A549 (cell line): ENCODE results near the gene KIF1C. TPM values are rescaled to one million over a fixed set of nuclear protein-coding genes. Genes with fewer than 3 reads are reported as not detected.

Experiments
- ATAC-seq, 2 experiments: fragments of 200-7000 bp in 1 of 2; fragments of >200 bp in 1 of 2; cut with Nextera tagmentation in 1 of 2; cut with Tn5 transposase in 1 of 2; 3 replicates each; pipeline versions ENCODE4 v1.8.0 to v1.9.1; 2018 to 2020; ENCODE audit warnings: mild to moderate bottlenecking in 1 of 2, moderate library complexity in 1 of 2
- CTCF ChIA-PET: fragments of 300-600 bp; sonication (Branson Sonifier 250); formaldehyde crosslinking; extraction: SDS; loops from one replicate; lab custom pipeline; 2021; ENCODE audit warnings: antibody characterized with exemption, inconsistent platforms; lab: Yijun Ruan, JAX
- POLR2A ChIA-PET: fragments of 350-600 bp; formaldehyde crosslinking; extraction: SDS; loops from one replicate; lab custom pipeline; 2021; ENCODE audit warnings: antibody characterized with exemption, inconsistent platforms; lab: Yijun Ruan, JAX
- DNase-seq, 2 experiments: peaks; one replicate each; pipeline versions ENCODE4 v3.0.0 to v3.0.0-alpha.2; 2011 to 2016; ENCODE audit warnings: low read depth in 1 of 2, low spot score in 1 of 2
- FAIRE-seq: peaks from 2 replicates; lab custom pipeline; 2011; peaks lifted over from hg19 to GRCh38; lab: Jason Lieb, UNC
- H3K27ac ChIP-seq, 2 experiments: fragments of >200 bp; sonication (Bioruptor Twin); formaldehyde crosslinking; 3 replicates each; pipeline ENCODE4 v1.5.1; 2016 to 2017
- H3K4me1 ChIP-seq: fragments of >200 bp; sonication (Bioruptor Twin); formaldehyde crosslinking; 3 replicates; pipeline ENCODE4 v1.6.1; 2016
- H3K4me2 ChIP-seq: fragments of >200 bp; sonication (Bioruptor Twin); formaldehyde crosslinking; 3 replicates; pipeline ENCODE4 v1.6.1; 2016
- H3K4me3 ChIP-seq: fragments of >200 bp; sonication (Bioruptor Twin); formaldehyde crosslinking; 3 replicates; pipeline ENCODE4 v1.5.1; 2016
- H3K9me3 ChIP-seq: fragments of >200 bp; sonication (Bioruptor Twin); formaldehyde crosslinking; 3 replicates; pipeline ENCODE4 v1.6.1; 2016
- CBX2 ChIP-seq: fragments of 200-600 bp; sonication (generic); IDR thresholded peaks from 2 replicates; pipeline ENCODE4 v1.6.1; 2016; ENCODE audit warnings: low read depth, mild to moderate bottlenecking, borderline replicate concordance
- CBX8 ChIP-seq: fragments of 200-600 bp; sonication (generic); IDR thresholded peaks from 2 replicates; pipeline ENCODE4 v1.6.1; 2016
- CHD2 ChIP-seq: fragments of 150-350 bp; IDR thresholded peaks from 2 replicates; pipeline ENCODE4 v1.6.1; 2014; ENCODE audit warnings: low read length; ENCODE audit not compliant: partially characterized antibody
- CHD4 ChIP-seq: fragments of 200-600 bp; sonication (generic); IDR thresholded peaks from 2 replicates; pipeline ENCODE4 v1.6.1; 2016; ENCODE audit warnings: antibody characterized with exemption, mild to moderate bottlenecking, borderline replicate concordance
- E2F6 ChIP-seq: IDR thresholded peaks from 2 replicates; pipeline ENCODE4 v1.6.1; 2012; ENCODE audit warnings: low read depth, borderline replicate concordance
- EHF ChIP-seq: fragments of 250-450 bp; sonication (Bioruptor Pico); IDR thresholded peaks from 2 replicates; pipeline ENCODE4 v1.5.0; 2020; ENCODE audit warnings: mild to moderate bottlenecking
- ELK1 ChIP-seq: fragments of 150-350 bp; IDR thresholded peaks from 2 replicates; pipeline ENCODE4 v1.6.1; 2014; ENCODE audit warnings: low read depth, mild to moderate bottlenecking, low read length
- FOSB ChIP-seq: fragments of 250-450 bp; sonication (Bioruptor Pico); IDR thresholded peaks from 2 replicates; pipeline ENCODE4 v1.5.0; 2020; ENCODE audit warnings: mild to moderate bottlenecking, moderate library complexity
- FOXS1 ChIP-seq: fragments of 250-450 bp; sonication (Bioruptor Pico); IDR thresholded peaks from 2 replicates; pipeline ENCODE4 v1.5.0; 2020; ENCODE audit warnings: mild to moderate bottlenecking, moderate library complexity
- GATA3 ChIP-seq: IDR thresholded peaks from 2 replicates; pipeline ENCODE4 v1.6.1; 2012; ENCODE audit warnings: borderline replicate concordance
- HEYL ChIP-seq: fragments of 250-450 bp; sonication (Bioruptor Pico); IDR thresholded peaks from 2 replicates; pipeline ENCODE4 v1.8.0; 2021; ENCODE audit warnings: mild to moderate bottlenecking, moderate library complexity
- HMGXB4 ChIP-seq: fragments of 250-450 bp; sonication (Bioruptor Pico); IDR thresholded peaks from 2 replicates; pipeline ENCODE4 v1.5.0; 2021; ENCODE audit warnings: mild to moderate bottlenecking, moderate library complexity, borderline replicate concordance
- HOXB13 ChIP-seq: fragments of 250-450 bp; sonication (Bioruptor Pico); IDR thresholded peaks from 2 replicates; pipeline ENCODE4 v1.5.0; 2020; ENCODE audit warnings: low read depth, mild to moderate bottlenecking, moderate library complexity
- JUN ChIP-seq, 2 experiments: fragments of >200 bp; sonication (Bioruptor Twin); formaldehyde crosslinking; IDR thresholded peaks; 2 replicates in 1 of 2; 3 replicates in 1 of 2; pipeline ENCODE4 v1.6.1; 2016 to 2017
- KDM5A ChIP-seq: fragments of 200-600 bp; sonication (generic); IDR thresholded peaks from 2 replicates; pipeline ENCODE4 v1.6.1; 2016; ENCODE audit warnings: antibody characterized with exemption, mild to moderate bottlenecking
- MAFK ChIP-seq: fragments of 450-650 bp; IDR thresholded peaks from 2 replicates; pipeline ENCODE4 v1.6.1; 2014; ENCODE audit not compliant: partially characterized antibody
- MAZ ChIP-seq: fragments of 150-350 bp; IDR thresholded peaks from 2 replicates; pipeline ENCODE4 v1.6.1; 2014; ENCODE audit warnings: antibody characterized with exemption, low read depth, low read length, borderline replicate concordance
- PHF8 ChIP-seq: fragments of 200-600 bp; sonication (generic); IDR thresholded peaks from 2 replicates; pipeline ENCODE4 v1.6.1; 2016; ENCODE audit warnings: low read depth, mild to moderate bottlenecking, antibody characterized with exemption, moderate library complexity, borderline replicate concordance
- POLR2A ChIP-seq: IDR thresholded peaks from 2 replicates; pipeline ENCODE4 v1.6.1; 2012; ENCODE audit warnings: mild to moderate bottlenecking, low read length
- POLR2AphosphoS2 ChIP-seq: conservative IDR thresholded peaks from 2 replicates; pipeline ENCODE4 v1.6.1; 2012; ENCODE audit warnings: low read length, improper control_type of control experiment, inconsistent platforms
- RAD21 ChIP-seq, 2 experiments: fragments of >200 bp in 1 of 2; sonication (Bioruptor Twin) in 1 of 2; formaldehyde crosslinking in 1 of 2; IDR thresholded peaks in 1 of 2; conservative IDR thresholded peaks in 1 of 2; 2 replicates in 1 of 2; 3 replicates in 1 of 2; pipeline ENCODE4 v1.6.1; 2012 to 2018; ENCODE audit warnings: inconsistent platforms in 1 of 2
- RFX5 ChIP-seq: fragments of 450-650 bp; IDR thresholded peaks from 2 replicates; pipeline ENCODE4 v1.7.1; 2014; ENCODE audit warnings: antibody characterized with exemption, mild to moderate bottlenecking, moderate library complexity
- TFCP2L1 ChIP-seq: fragments of 250-450 bp; sonication (Bioruptor Pico); IDR thresholded peaks from 2 replicates; pipeline ENCODE4 v1.5.0; 2021; ENCODE audit warnings: mild to moderate bottlenecking
- WGBS: methylation state at CpG from one replicate; pipeline ENCODE4 v1.1.6; 2017; ENCODE audit errors: missing lambda C conversion rate; 5-methylcytosine and 5-hydroxymethylcytosine counted together
- polyA plus RNA-seq, 4 experiments: library from polyadenylated mRNA; depleted of rRNA in 3 of 4; stranded (reverse); fragments of >200 nt; fragmentation: RNase III in 1 of 4; extraction: RNeasy Plus Mini Kit Qiagen cat#74134 plus additional on column Dnase treatment in 1 of 4; gene quantifications; 2 replicates in 3 of 4; 3 replicates in 1 of 4; pipeline ENCODE4 v1.2.3, GENCODE V29; 2011 to 2017
- TF ChIP-seq, protein P1 (sequence below): fragments of >200 bp; sonication (Bioruptor Twin); formaldehyde crosslinking; IDR thresholded peaks from 2 replicates; pipeline ENCODE4 v1.6.1; 2016
- TF ChIP-seq, protein P2 (sequence below): fragments of >200 bp; sonication (Bioruptor Twin); formaldehyde crosslinking; IDR thresholded peaks from 3 replicates; pipeline ENCODE4 v1.6.1; 2016
- TF ChIP-seq, protein P3 (sequence below): fragments of 450-650 bp; IDR thresholded peaks from 2 replicates; pipeline ENCODE4 v1.6.1; 2014; ENCODE audit warnings: antibody characterized with exemption

KIF1C gene
- polyA plus RNA-seq, 2 of the 4 experiments (the other 2 are of a cell fraction) = 48.4 to 77.4 TPM

GRCh38 chr17:4966844-4967538 is 30.8 kb upstream of the KIF1C start (continued):
- no peak for TF ChIP-seq KDM5A
- no peak for TF ChIP-seq CHD4
- TF ChIP-seq RAD21 (conservative IDR thresholded peaks at IDR 0.05 in 1 of 2, IDR thresholded peaks at IDR 0.05 in 1 of 2) = peak in 1 of 2 experiments; percentile 10; a peak in 1 of 5 replicates
- TF ChIP-seq EHF = peak; percentile 59; the same call in 1 of the 2 replicates
- no peak for TF ChIP-seq CBX8
- peak; percentile 35 for TF ChIP-seq MAFK
- no peak for TF ChIP-seq ELK1
- no peak for TF ChIP-seq FOSB (CRISPR knock-in tag)
- TF ChIP-seq HEYL (CRISPR knock-in tag) = no peak
- TF ChIP-seq HOXB13 (CRISPR knock-in tag) = peak; percentile 86
- TF ChIP-seq, all 56 proteins: peak for 16

DNA sequence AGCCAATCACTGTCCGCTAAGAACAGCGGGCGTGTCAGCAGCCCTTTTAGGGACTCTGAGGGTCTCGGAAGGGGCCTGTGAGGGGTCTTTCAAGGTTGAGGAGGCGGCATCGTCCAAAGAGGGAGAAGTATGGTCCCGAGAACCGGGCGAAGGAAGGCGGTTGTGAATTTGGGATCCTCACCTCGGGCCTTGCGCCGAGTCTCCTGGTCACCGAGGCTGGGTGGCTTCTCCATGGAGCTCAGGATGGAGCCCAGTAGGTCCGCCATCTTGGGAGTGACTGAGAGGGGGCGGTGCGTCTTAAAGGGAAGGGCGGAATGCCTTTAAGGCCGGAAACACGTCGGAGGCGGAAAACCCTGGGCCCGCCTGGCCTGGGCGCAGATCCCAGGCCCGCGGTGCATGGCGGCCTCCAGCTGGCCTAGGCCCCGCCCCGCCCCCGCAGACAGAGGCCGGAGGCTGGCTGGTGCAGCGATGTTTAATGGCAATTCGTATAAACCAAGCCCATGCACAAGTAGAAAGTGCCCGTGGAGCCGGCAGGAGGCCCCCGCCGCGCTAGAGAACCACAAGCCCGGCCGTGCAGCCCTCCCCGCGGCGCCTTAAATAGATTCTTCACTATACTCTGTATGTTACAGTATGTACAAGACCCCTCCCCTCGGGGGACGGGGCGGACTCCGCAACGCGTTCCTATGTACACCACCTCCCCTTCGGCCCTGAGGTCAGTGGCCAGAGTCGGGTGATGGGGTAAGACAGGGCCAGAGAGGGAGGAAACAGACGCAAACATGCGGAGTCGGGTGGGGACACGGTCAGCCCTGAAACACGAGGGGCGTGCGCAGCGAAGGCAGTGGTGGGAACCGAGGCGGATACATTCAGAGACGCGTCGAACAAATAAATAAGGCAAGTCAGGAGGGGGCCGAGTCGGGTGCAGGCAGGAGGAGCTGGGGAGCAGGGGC is 29.9 kb upstream of the KIF1C start, which contains the start of gene SPAG7:
Gene SPAG7, minus strand, starts transcription at position 279 of the 947 bp plus-strand sequence. Its CDS starts 13 bp downstream, at position 266.
- Histone ChIP-seq H3K27ac (peak within 1 kb of the TSS; percentile 94 to 95), H3K4me1 (peaks cover 21% of the 10 kb centered on the region), H3K9me3 (no peaks in the 10 kb centered on the region), H3K4me2 (peak within 1 kb of the TSS; percentile 89), H3K4me3 (peak within 1 kb of the TSS; percentile 63)
- ChIA-PET POLR2A (interaction anchor here (0.5 to 6.2 kb wide), 24 partner anchors 8 to 258 kb away, joined by 3 to 83 read pairs (median 4); partner anchors contain the start of genes CAMTA2, ENO3, PFN1 and PLD2), CTCF (interaction anchor here (0.5 to 11.2 kb wide), 18 partner anchors 11 to 1457 kb away, joined by 3 to 148 read pairs (median 4); partner anchors contain the start of genes CAMTA2, ENO3, PFN1 and RNF167)
- 6% methylated on average over 50 of the region's 66 CpGs for WGBS
- no peak for FAIRE-seq
- ATAC-seq = peak; percentile 67 to 78
- peak; percentile 97 to 99 for DNase-seq
- TF ChIP-seq GATA3 (peak; percentile 55; the same call in 1 of the 2 replicates), MAZ (peak; percentile 77; the same call in 1 of the 2 replicates), KDM5A (0 out of 2 replicates have a peak, but pooled peaks have one; percentile 44), RFX5 (0 out of 2 replicates have a peak, but pooled peaks have one; percentile 15), RAD21 (conservative IDR thresholded peaks at IDR 0.05 in 1 of 2, IDR thresholded peaks at IDR 0.05 in 1 of 2) (peak; percentile 39 to 63), E2F6 (peak; percentile 46; the same call in 1 of the 2 replicates), JUN (IDR thresholded peaks at IDR 0.05) (peak; percentile 82 to 97; a peak in 4 of 5 replicates), CHD4 (no peak), HMGXB4 (CRISPR knock-in tag) (peak; percentile 63; the same call in 1 of the 2 replicates), ELK1 (no peak), PHF8 (peak; percentile 82), CHD2 (no peak), TFCP2L1 (CRISPR knock-in tag) (no peak), CBX2 (no peak), POLR2A (peak; percentile 80), FOXS1 (CRISPR knock-in tag) (no peak), HOXB13 (CRISPR knock-in tag) (no peak), FOSB (CRISPR knock-in tag) (no peak), POLR2AphosphoS2 (peak; percentile 63; the same call in 1 of the 2 replicates)
- TF ChIP-seq, protein P1, sequence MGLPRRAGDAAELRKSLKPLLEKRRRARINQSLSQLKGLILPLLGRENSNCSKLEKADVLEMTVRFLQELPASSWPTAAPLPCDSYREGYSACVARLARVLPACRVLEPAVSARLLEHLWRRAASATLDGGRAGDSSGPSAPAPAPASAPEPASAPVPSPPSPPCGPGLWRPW = no peak
- TF ChIP-seq, protein P2, sequence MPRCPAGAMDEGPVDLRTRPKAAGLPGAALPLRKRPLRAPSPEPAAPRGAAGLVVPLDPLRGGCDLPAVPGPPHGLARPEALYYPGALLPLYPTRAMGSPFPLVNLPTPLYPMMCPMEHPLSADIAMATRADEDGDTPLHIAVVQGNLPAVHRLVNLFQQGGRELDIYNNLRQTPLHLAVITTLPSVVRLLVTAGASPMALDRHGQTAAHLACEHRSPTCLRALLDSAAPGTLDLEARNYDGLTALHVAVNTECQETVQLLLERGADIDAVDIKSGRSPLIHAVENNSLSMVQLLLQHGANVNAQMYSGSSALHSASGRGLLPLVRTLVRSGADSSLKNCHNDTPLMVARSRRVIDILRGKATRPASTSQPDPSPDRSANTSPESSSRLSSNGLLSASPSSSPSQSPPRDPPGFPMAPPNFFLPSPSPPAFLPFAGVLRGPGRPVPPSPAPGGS = peak; percentile 84
- TF ChIP-seq, protein P3, sequence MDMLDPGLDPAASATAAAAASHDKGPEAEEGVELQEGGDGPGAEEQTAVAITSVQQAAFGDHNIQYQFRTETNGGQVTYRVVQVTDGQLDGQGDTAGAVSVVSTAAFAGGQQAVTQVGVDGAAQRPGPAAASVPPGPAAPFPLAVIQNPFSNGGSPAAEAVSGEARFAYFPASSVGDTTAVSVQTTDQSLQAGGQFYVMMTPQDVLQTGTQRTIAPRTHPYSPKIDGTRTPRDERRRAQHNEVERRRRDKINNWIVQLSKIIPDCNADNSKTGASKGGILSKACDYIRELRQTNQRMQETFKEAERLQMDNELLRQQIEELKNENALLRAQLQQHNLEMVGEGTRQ = no peak; the same call in 1 of the 2 replicates
